H1 (cell line): Measurements from ENCODE around the gene TBC1D7.

Experiments
- GTF2F1 ChIP-seq: IDR thresholded peaks from 2 replicates; pipeline ENCODE4 v1.6.1; 2012; ENCODE audit warnings: low read depth, low read length, improper control_type of control experiment, borderline replicate concordance
- KDM1A ChIP-seq: fragments of 200-600, 300-600 bp; sonication (generic); IDR thresholded peaks from 2 replicates; pipeline ENCODE4 v1.7.1; 2016; ENCODE audit warnings: mild to moderate bottlenecking, low read length, borderline replicate concordance
- POLR2A ChIP-seq, 2 experiments: IDR thresholded peaks; 1 replicate in 1 of 2; 2 replicates in 1 of 2; pipeline ENCODE4 v1.6.1; 2011; ENCODE audit warnings: low read depth in 2 of 2, low read length in 2 of 2, mild to moderate bottlenecking in 2 of 2; ENCODE audit errors: control extremely low read depth in 1 of 2
- TF ChIP-seq, protein P1 (sequence below): IDR thresholded peaks from 2 replicates; pipeline ENCODE4 v1.6.1; 2011; ENCODE audit warnings: low read length, improper control_type of control experiment

- no peak for TF ChIP-seq POLR2A (IDR thresholded peaks at IDR 0.05; ENCODE audit: control extremely low read depth in 1 of 2, low read depth in 2 of 2, low read length in 2 of 2)
- TF ChIP-seq, protein P1, sequence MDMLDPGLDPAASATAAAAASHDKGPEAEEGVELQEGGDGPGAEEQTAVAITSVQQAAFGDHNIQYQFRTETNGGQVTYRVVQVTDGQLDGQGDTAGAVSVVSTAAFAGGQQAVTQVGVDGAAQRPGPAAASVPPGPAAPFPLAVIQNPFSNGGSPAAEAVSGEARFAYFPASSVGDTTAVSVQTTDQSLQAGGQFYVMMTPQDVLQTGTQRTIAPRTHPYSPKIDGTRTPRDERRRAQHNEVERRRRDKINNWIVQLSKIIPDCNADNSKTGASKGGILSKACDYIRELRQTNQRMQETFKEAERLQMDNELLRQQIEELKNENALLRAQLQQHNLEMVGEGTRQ: no peak
- TF ChIP-seq KDM1A: no peak
- no peak for TF ChIP-seq GTF2F1
Measured at GRCh38 chr6:13334953-13335352, 6.6 kb upstream of the TBC1D7 start.
